HG03135 (cell line): ENCODE data around the gene NPAS3.

Experiments
- ATAC-seq: cut with Tn5 transposase; IDR thresholded peaks from one replicate; pipeline ENCODE4 v1.9.1; 2021; ENCODE audit warnings: mild to moderate bottlenecking, moderate library complexity; ENCODE audit not compliant: unreplicated experiment

NPAS3 gene

DNA sequence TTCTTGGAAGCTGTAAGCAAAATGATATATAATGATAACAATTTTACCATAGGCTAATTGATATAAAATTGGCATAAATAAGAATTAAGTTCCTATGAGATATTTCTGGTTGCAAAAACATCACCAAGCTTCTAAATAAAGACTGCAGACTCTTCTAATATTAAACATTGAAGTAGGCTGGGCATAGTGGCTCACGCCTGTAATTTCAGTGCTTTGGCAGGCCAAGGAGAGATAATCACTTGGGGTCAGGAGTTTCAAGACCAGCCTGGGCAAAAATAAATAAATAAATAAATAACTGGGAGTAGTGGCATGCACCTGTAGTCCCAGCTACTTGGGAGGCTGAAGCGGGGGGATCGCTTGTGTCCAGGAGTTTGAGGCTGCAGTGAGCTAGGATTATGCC is 71.8 kb downstream of the NPAS3 start:
- no peak for ATAC-seq

- ATAC-seq, result no peak
Measured at GRCh38 chr14:33014710-33015109, 76.0 kb downstream of the NPAS3 start.

DNA sequence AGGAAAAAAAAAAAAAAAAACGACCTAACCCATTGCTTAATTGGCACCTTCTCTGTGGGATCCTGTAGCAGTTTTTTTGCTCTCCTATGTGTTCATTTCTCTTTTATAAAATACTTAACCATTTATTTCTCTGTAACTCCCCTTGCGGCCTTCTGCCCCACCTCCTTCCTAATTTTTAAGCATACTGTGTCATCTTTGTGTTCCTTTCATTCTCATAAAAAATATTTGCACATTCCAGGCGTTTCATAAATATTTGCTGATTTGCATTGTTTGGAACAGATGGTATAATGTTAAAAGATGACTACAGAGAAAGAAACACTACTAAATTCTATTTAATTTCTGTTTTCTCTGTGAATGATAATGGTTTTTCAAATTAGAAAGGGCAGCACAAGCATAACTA is 77.9 kb downstream of the NPAS3 start:
- no peak for ATAC-seq

GRCh38 chr14:33017016-33017415 is 78.3 kb downstream of the NPAS3 start:
- no peak for ATAC-seq

GRCh38 chr14:33019346-33019745 is 80.7 kb downstream of the NPAS3 start:
- ATAC-seq, result no peak

GRCh38 chr14:33026850-33027430 is 88.3 kb downstream of the NPAS3 start:
- no peak for ATAC-seq

GRCh38 chr14:33029511-33029910 is 90.8 kb downstream of the NPAS3 start:
- no peak for ATAC-seq

- ATAC-seq, result no peak
Measured at GRCh38 chr14:33030386-33030785, 91.7 kb downstream of the NPAS3 start.

DNA sequence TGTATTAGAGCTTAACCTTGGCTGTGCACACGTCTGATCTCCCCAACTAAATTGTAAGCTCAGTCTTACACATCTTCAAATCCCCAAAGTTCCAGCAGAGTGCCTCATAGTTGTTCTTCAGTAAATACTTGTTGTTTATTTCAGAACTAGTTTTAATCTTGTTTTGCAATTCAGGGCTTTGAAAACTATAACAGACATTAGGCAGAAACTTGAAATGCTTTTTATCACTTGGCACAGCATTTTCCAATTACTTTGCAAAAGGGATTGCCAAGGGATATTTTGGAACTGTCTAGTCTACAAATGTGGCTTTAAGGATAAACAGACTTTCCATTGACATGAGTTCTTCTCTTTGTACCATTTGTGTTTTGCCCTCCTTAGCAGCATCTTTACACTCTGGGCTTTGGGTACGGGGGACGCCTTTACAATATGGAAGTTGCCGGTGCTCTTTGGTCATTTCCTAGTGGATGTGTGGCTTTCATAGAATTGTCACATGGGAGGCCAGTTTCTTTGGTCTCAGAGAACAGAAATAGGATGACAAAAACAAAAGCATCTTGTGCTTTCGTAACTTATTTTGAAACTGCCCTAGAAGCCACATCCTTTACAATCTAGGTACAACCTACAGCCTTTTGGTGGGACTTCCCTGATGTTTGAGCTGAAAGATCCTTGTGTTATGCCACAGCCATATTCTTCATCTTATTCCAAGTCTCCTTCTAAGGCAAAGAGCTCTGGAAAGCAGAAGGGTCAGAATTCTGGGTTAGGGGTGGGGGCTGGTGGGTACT is 96.9 kb downstream of the NPAS3 start:
- ATAC-seq, result no peak

DNA sequence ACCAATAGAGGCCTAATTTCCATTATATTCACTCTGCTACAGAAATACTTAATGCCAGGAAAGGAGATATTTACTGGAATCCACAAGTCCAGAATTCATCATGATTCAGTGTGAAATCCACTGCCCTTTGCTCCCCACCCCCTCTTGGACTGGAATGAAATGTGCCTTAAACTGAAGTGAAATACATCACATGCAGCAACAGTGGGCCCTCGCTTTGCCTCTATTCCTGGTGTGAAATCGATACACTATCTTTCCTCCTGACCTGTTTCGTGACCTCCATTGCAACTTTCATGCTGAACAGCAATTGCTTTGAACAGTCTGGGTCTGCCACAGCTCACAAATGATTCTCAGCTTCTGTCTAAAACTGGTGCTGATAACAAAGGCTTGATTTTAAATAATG is 100.6 kb downstream of the NPAS3 start:
- ATAC-seq, result no peak

DNA sequence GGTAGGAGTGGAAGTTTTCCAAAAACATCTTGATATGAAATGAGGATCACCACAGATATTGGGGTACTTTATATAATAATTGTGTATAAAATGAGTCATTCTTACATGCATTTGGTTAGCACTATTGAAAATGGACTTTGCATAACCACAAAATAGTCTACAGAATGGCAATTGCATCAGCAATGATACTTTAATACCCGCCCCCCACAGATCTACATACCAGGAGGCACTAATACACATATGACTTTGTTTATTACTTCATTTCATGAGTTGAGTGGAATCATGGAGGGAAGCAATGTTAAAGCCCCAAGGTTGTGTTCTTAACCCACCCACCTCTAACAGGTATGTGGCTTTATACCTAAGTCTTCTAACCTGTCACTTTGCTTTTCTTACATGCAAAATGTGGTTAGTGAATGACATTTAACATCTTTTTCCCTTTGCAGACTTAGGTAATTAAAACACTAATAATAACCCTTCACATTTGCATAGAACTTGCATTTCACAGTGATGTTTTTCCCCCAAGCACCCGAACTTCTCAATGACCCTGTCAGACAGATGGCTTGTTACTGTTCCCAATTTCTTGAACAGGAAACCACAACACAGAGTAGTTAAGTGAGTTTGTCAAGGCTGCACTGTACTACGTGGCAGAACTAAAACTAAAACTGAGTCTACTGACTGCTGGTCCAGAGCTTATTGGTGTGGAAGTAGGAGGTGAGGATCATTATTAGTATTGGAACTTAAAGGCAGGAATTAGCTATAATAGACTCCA is 101.9 kb downstream of the NPAS3 start:
- no peak for ATAC-seq

GRCh38 chr14:33042591-33042990 is 103.9 kb downstream of the NPAS3 start:
- no peak for ATAC-seq

DNA sequence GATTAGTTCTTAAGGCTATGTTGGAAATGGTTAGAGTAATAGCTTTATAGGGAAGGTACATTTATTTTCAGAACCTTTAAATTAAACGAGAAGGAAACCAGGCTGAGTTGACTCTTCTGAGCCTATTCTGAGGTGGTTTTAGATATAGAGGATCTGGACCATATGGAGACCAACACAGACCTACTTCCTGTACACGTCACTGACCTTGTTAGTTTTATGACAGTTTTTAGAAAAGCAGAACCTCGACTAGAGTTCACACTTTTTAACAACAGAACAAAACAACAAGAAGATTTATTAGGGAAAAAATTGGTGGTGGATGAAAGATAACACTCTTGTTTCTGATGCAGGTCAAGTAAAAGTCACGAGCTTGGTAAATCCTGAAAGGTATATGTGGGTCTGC is 107.1 kb downstream of the NPAS3 start:
- ATAC-seq, result no peak

- ATAC-seq, result no peak
Measured at GRCh38 chr14:33052943-33053342, 114.3 kb downstream of the NPAS3 start.

GRCh38 chr14:33056213-33056612 is 117.5 kb downstream of the NPAS3 start:
- no peak for ATAC-seq

DNA sequence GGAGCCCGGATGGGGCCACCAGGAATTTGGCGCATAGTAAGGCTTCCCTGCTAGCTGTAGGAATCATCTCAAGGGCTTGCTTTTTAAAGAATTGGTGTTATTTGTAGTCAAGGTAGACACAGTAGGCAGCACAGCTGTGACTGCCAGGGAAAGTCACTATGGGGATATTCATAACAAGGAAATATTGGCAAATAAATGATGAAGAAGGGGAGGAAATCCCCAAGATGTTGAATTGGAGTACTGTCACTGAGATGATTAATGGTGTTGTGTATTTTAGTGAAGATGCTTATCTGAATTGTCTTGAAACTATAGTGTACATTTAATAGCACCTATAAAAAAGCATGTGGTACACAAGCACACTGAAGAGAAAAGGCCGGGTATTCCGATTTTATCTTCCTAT is 118.9 kb downstream of the NPAS3 start:
- no peak for ATAC-seq

- ATAC-seq, result no peak
Measured at GRCh38 chr14:33061667-33062325, 123.1 kb downstream of the NPAS3 start.

DNA sequence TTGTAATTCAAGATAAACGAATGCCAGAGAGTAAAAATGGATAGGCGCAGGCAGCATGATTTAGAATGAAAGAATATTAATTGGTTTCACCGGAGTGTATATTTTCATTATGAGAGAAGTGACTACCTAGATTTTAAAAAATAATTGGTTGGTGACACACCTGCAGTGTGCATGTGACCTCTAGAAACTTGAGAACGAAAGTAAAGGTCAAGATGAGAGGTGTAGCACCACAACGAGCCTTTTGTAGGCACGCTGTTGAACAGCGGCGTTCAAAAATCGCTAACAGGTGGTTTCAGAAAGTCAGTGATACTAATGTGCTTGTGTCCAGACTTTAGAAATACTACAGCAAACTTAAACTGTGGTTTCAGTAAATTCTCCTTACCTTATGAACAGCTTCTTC is 123.8 kb downstream of the NPAS3 start:
- ATAC-seq, result no peak

GRCh38 chr14:33062881-33063280 is 124.2 kb downstream of the NPAS3 start:
- no peak for ATAC-seq

GRCh38 chr14:33063521-33063920 is 124.8 kb downstream of the NPAS3 start:
- no peak for ATAC-seq

DNA sequence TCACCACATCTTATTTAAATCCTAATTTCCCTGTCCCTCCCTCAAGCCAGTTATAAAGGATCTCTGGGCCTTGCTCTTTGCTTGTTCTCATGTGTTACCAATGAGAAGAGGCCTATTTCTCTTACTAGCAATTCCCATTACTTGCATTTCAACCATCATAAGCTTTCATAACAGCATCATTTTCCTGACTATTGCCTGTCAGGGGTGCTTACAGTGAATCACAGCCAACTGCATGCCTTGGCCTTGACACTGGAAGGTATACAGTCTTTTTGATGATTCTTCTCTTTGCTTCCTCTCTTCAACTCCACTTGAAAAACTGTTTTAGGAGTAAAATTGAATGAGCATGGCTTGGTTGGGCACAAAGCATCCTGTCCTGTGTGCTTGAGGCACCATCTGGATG is 127.0 kb downstream of the NPAS3 start:
- no peak for ATAC-seq

- ATAC-seq, result no peak
Measured at GRCh38 chr14:33068040-33068439, 129.4 kb downstream of the NPAS3 start.
